GM08714 (cell line): ENCODE results near the gene IQGAP2.

Experiments used
- H3K4me3 ChIP-seq: fragments of 200-500 bp; sonication (Bioruptor generic); 2 replicates; pipeline ENCODE4 v1.5.1; 2014; ENCODE audit warnings: mild to moderate bottlenecking, low read length, inconsistent platforms
- ZNF274 ChIP-seq: IDR thresholded peaks from 2 replicates; pipeline ENCODE4 v1.6.1; 2012; ENCODE audit warnings: mild to moderate bottlenecking, low read depth, low read length

IQGAP2 gene

DNA sequence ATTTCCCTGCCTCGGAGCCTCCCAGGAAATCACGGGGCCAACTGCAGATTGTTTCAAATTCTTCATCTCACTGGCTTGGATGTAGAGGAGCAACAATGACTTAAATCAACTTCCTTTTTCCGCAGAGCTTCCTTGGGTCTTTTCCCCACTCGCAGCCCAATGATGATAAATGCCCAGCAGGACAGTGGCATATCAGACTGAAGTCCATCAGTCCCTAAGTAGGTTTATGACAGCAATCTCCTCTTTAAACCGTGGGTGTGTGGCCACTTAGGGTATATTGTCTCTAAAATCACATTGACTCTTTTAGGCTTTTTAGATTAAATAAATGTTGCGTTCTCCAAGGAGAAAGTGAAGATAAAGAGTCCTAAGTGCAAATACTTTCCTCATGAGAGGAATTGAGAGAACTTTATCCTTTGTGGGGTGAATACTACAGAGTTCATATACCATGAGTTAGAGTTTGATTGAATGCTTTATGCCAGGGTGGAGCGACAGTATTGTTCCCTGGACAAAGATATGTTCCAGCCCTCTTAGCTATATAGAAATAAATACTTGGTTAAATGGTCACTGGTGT lies 59.1 kb downstream of the IQGAP2 start:
- no peak for TF ChIP-seq ZNF274
- no peak overlapping the region for H3K4me3 ChIP-seq

DNA sequence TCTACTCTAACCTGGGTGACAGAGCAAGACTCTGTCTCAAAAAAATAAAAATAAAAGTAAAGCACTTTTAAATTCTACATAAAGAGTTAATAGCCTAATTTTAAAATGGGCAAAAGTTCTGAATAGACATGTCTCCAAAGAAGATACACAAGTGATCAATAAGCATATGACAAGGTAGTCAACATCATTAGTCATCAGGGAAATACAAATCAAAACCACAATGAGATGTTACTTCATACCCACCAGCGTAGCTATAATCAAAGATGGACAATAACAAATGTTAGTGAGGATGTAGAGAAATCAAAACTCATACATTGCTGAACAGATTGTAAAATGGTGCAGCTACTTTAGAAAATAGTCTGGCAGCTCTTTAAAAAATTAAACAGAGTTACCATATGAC lies 64.1 kb downstream of the IQGAP2 start:
- no peak overlapping the region for H3K4me3 ChIP-seq
- TF ChIP-seq ZNF274 = no peak

DNA sequence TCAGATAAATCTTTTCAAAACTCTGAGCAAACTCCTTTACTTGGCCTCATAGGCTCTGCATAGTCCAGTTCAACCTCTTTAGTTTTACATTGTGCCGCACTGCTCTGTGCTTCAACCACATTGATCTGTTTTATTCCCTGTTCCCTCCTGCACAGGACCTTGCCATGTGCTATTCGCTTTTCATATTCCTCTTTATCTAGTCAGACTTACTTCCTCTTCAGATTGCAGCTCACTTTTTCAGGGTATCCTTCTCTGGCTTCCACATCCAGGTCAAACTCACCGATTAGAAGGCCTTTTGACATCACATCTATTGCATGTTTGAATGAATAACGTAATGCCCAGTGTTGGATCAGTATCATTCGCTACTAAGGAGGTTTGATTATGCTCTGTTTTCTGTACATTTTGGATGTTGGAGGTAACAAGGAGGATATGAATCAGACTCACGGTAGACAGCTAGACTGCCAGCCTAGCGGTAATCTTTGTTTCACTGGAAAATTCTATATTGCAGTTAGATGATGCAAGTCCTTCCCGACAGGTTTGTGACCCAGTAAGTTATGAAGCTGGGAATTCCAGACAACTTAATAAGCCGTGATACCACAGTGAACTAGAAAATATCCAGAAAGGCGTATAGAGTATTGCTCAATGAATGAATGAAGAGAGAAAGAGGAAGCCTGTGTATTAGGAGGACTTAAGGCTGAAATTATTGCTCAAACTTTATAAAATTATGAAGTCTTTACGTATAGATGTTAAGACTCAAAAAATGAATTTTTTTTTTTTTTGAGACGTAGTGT lies 65.7 kb downstream of the IQGAP2 start:
- no peak overlapping the region for H3K4me3 ChIP-seq
- TF ChIP-seq ZNF274 = no peak

DNA sequence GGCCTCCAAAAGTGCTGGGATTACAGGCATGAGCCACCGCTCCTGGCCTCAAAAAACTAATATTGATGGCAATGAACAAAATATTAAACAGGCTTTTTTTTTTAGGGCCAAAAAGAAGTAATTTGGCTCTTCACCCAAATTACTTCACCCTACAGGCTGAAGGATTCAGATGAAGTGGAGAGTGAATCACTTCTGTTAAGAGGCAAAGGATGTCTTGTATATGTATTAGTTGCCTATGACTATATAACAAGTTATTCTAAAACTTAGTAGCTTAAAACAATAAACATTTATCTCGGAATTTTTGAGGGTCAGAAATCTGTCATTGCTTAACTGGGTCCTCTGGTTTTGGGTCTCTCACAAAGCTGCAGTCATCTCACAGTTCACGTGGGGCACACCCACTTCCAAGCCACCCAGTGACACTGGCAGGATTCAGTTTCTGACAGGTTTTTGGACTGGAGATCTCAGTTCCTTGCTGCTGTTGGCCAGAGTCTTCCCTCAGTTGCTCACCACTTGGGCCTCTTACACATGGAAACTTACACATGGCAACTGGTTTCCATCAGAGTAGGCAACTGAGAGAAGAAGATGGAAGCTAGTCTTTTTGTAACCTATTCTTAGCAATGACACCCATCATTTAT lies 66.7 kb downstream of the IQGAP2 start:
- TF ChIP-seq ZNF274 = no peak
- H3K4me3 ChIP-seq = no peak overlapping the region

DNA sequence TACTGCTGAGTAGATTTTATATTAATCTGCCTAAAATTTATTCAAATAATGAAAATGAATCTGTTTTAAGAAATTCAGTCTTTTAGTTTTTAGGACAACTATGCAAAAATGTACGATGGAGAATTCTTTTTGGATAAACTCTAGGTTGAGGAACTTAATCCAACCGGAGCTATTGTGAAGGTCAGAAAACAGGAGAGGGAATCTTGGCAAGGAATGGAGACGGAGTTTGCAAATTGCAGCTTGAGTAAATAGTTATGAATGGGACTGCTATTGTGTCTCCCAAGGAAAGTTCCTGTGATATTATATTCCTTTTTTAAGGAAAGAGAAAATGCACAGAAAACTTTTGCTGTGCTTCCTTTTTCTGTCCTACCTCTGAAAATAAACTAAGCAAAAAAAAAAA lies 67.9 kb downstream of the IQGAP2 start:
- H3K4me3 ChIP-seq = no peak overlapping the region
- no peak for TF ChIP-seq ZNF274

DNA sequence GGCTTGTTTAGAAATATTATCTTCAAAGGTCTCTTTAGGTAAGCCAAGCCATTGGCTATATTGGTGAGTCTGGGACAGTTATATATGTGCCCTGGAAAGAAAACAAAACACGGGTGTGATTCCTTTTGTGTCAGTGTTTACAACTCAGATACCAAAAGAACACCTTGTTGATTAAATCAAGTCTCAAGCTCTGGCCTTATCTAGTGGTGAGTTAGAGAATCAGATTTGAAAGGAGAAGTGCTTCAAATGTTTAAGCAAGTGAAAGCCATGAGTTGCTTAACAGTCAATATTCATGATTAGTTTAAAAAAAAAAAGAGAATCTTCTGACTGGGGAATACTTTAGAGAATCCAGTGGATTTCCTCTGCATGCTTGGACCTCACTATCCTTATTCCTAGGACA lies 68.3 kb downstream of the IQGAP2 start:
- TF ChIP-seq ZNF274 = no peak
- no peak overlapping the region for H3K4me3 ChIP-seq

DNA sequence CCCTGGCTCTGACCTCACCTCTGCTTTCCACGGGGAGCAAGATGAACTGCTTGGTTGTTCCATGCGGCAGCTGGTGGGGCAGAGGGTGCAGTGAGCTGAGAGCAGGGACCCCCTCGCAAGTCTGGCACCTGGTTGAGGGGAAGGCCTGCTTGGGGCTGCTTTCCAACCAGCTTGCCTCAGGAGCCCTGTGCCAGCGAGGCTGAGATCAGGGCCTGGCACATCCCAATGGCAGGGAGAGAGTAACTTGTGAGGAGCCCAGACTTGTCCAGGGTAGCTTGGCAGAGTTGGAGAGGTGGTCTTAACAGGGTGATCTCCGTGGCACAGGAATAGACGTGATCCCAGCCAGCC lies 68.9 kb downstream of the IQGAP2 start:
- no peak for TF ChIP-seq ZNF274
- no peak overlapping the region for H3K4me3 ChIP-seq

DNA sequence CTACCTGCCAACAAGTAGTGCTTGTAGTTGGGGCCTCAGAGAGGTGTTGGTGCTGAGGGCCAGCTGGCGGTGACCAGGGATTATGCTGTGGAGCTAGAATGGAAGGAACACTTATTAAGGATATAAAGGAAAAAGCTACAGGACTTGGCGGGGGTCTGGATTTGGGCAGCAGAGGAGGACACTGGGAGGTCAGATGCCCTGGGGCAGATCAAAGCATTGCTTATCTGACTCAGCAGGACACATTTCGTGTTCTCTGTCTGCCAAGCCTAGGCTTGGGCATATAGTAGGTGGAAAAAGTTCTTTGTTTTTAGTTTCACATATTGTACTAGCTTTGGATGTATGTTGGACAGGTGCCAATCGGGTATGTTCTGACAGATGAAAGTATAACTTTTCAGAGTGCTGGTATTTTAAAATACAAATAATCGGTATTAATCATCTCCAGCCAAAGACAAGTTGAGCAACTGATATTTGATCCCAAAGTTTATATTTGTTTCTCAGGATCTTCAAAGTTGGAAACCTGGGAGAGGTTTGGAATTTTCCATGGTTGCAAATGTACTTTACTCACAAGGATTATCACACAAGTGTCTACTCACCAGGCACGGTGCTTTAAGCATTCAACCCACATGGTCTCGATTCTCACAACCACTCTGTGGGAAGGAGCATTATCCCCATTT lies 69.4 kb downstream of the IQGAP2 start:
- no peak overlapping the region for H3K4me3 ChIP-seq
- TF ChIP-seq ZNF274 = no peak

DNA sequence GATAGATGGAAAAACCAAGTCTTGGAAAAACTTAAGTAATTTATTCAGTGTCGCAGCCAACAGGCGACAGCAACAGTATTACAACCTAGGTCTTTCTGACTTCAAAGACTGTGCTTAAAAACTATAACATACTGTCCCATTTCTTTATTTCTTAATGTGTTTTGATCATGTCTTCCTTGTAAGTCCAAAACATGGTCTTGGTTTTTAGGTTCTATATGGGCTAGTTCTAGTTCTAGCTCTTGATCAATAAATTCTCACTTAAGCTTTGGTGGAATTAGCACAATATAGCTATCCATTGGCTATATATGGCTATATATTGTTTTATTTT lies 69.9 kb downstream of the IQGAP2 start:
- TF ChIP-seq ZNF274 = no peak
- no peak overlapping the region for H3K4me3 ChIP-seq

DNA sequence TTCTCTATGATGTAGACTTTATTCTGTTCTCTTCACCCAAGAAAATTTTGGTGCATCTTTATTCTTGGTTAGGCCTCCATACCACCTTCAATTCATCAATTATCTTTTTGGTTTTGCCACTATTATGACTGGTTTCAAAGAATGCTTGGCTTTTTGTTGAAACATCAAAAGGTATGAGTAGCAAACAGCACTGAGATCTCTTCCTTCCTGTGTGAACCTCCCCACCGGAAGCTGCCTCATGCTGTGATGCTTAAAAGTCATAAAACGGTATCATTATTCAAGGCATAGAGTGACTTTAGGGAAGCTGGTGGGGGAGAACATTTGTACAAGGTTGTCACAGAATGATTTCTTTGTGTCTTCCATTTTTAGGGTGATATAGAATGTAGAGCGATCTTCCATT lies 70.6 kb downstream of the IQGAP2 start:
- no peak overlapping the region for H3K4me3 ChIP-seq
- no peak for TF ChIP-seq ZNF274

DNA sequence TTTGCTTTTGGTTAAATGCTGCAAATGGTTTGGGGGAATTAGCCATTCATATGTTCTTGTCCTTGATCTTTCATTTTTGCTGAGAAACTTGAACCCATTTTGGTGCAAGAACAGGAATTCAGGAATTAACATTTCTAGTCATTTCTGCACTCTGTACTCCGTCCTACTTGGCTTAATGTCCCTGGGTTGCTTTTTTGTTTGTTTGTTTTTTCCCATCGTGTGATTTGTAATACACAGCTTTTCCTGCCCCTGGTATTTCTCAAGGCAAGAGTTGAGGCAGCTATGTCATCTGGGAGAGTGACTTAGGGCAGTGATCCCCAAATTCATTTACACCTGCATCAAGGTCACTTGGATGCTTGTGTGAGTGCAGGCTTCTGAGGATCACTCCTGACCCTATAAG lies 71.3 kb downstream of the IQGAP2 start:
- no peak overlapping the region for H3K4me3 ChIP-seq
- TF ChIP-seq ZNF274 = no peak

DNA sequence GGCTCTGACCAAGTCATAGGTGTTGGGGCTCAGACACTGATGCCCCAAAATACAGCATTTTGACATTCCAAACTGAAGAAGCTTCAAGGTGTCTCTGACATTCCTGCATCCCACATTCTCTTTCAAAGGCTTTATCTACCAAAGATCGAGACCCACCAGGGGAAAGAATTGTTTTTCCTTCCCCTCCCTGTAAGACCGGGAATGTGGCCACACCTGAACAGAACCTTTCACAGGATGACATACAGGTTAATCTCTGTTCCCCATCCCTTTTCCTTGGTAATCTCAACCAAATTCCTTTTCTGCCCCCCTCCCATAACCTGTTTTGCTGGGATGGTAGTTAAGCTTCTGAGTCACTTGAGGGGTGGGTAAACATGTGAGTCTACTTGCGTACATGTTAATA lies 72.3 kb downstream of the IQGAP2 start:
- no peak for TF ChIP-seq ZNF274

DNA sequence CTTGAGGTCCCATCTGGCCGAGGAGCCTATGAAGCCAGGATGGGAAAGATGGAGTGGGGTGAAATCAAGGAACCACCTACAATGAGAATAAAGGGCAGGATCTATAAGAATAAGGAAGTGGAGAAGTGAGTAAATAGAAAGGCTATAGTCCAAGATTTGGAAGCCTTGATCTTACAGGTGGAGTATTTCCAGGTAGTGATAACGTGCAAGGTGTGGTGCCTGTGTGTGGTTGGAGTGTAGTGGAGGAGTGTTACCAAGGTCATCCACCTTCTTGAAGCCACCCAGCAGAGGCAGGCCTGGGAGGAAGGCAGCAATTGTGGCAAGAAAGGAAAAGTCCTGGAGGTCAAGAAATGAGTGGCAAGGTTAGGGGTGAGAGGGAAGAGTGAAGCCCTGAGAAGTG lies 72.9 kb downstream of the IQGAP2 start:
- TF ChIP-seq ZNF274 = no peak
- no peak overlapping the region for H3K4me3 ChIP-seq

More for the DNA sequence above, 72.3 kb downstream of the IQGAP2 start:
- no peak overlapping the region for H3K4me3 ChIP-seq

DNA sequence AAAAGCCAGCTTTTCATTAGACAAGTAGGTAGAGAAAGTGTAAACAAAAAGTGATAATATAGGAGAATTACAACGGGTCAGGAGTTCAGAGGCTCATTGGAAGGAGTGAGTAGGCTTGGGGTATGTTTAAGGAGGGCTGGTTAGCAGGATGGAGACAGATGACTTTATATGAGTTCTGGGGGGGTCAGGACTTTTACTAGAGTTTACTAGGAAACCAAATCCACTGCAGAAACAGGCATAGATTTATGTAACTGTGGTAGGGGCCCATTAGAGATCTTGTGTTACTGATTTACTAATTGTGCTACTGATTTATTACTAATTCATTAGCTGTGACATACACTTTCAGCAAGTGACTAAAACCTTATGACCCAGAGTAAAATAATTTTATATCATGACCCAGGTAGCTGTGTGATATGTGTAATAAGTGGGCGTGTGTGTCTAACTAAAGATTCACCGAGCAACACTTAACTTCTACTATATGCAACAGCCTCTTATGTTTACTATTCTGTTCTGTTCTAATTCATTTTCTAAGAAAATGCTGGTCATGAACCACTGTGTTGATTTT lies 73.5 kb downstream of the IQGAP2 start:
- TF ChIP-seq ZNF274 = no peak
- no peak overlapping the region for H3K4me3 ChIP-seq

DNA sequence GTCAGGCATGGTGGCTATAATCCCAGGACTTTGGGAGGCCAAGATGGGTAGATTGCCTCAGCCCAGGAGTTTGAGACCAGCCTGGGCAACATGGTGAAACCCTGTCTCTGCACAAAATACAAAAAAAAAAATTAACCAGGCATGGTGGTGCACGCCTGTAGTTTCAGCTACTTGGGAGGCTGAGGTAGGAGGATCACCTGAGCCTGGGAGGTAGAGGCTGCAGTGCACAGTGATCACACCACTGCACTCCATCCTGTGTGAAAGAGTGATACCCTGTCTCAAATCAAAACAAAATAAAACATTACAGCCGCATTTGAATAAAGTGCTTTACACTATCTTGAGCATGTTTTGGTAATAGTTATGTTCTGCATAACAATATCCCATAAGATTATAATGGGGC lies 74.0 kb downstream of the IQGAP2 start:
- no peak overlapping the region for H3K4me3 ChIP-seq
- no peak for TF ChIP-seq ZNF274
